NCI-H748 (cell line): ENCODE measurements around the gene CATSPER3.
A peak's percentile ranks its signal among the peaks of the same experiment; 100 is the strongest.

ENCODE experiments used
- DNase-seq: peaks from one replicate; lab custom pipeline; 2025; ENCODE audit not compliant: unreplicated experiment; lab: John Stamatoyannopoulos, UW

The CATSPER3 gene

DNA sequence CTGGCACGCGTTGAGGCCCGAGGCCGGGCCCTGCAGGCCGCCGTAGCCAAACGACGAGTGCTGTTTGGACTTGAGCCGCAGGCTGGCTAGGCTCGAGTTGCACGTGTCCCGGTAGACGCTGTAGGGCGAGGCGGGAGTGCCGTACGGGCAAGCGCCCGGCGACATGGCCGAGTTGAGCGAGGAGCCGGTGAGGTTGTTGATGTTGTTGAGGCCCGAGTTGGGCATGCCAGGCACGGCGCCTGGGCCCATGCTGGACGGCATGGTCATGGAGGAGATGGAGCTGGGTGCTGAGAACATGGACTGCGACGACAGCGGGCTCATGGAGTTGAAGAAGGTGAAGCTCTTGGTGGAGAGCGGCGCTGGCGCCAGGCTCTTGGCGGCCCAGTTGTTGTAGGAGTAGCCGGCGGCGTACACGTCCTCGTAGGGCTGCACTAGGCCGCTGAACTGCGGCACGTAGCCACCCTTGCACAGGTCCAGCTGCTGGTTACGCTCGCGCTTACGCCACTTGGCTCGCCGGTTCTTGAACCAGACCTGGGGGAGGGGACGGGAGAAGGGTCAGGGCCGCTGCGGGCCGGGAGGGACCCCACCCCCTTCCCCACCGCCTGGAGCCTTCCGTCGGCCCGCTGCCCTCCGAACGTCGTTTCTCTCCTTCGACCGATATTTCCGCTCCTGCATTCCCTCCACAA, 61.2 kb downstream of the CATSPER3 start:
- no peak for DNase-seq

DNA sequence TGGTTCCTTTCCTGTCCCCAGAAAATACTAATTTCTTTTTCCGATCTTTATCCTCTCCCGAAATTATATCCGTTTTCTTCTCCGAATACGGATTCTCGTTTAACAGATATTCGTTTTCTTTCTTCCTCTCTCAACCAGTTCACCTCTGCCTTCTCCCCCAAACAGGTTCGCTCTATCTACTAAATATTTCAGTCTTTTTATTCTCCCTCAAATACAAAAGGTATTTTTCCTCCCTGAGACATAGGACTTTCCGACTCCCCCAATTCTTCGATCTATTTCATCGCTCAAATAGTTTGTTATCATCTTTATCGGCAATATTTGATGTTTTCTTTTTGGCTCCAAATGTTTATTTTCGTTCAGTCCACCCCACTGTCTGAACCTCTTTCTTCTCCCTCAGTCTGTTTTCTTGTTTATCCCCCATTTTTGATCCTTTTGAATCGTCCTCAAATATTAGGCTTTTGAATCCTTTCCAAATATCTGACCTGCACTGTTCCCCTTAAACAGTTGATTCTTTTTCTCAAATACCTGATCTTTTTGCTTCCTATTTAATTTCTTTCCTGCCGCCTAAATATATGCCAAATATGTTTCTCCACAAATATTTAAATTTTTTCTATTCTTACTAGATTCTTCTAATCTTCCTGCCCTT, 61.9 kb downstream of the CATSPER3 start:
- no peak for DNase-seq

DNA sequence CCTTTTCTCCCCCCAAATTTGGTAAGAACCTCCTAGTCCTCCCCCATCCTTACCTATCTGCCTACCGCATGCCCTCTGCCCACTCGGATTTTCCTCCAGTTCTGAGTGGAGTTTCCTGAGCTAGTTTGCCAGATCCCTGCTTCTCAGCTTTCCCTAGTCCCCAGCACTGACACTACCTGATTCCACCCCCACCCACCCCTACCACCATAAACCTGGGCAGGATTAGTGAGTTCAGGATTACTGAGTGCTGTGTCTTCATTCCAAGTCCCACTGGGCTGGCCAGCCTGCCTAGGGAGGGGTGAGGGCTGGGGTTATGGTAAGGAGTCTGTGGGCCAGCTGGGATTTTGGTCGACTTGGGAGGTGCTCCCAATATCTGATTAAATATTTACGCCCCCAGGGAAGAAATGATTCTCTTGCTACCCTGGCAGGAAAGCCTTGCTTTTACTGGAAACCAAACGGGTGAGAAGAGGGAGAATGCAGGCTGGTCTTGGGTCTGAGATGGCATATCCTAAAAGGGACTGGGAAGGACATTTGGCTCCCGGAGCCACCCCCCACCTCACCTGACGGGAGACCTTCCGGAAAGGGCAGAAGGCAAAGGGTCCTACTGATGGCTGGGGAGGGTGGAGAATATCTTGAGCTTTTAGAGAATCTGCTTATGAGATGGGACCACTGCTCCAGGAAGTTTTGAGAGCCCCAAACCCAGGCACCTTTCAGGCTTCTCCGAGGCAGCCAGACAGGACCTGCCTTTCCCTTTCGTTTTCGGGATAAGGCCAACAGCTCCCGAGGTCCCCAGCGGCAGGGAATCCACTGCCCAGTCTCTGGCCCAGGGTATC, 62.6 kb downstream of the CATSPER3 start:
- DNase-seq = no peak

DNA sequence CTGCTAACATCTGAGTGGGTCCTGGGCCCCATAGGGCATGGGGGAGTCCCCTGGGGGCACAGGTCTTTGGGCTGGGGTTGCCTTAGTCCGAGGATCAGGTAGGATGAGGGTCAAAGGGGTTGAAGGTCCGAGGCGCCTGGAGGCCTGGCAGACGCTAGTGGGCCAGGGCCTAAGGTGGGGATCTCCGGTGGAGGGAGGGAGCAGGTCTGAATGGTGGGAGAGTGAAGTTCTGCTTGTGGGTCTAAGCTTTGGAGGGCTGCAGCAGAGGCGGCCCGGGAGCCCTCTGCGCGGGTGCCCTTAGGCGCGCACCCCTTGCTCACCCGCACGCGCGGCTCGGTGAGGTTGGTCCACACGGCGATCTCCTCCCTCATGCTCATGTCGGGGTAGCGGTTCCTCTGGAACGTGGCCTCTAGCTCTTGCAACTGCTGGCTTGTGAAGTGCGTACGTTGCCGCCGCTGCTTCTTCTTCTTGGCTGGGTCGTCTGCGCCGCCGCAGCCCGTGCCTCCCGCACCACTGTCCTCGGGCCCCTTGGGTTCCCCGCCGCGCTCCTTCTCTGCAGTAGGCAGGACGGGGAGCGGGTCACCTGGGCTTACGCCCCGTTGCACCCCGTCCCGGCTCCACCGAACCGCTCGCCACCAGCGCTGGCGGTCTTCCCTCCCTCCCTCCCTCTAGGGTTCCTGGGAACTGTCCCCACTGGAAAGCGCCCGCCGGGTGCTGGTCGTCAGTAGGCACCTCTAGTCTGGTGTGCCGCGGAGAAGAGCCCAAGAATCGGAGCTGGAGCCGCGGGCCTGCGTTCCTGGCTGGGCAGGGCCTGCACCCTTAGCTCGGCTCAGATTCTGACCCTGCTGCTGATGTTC, 63.5 kb downstream of the CATSPER3 start:
- no peak for DNase-seq

DNA sequence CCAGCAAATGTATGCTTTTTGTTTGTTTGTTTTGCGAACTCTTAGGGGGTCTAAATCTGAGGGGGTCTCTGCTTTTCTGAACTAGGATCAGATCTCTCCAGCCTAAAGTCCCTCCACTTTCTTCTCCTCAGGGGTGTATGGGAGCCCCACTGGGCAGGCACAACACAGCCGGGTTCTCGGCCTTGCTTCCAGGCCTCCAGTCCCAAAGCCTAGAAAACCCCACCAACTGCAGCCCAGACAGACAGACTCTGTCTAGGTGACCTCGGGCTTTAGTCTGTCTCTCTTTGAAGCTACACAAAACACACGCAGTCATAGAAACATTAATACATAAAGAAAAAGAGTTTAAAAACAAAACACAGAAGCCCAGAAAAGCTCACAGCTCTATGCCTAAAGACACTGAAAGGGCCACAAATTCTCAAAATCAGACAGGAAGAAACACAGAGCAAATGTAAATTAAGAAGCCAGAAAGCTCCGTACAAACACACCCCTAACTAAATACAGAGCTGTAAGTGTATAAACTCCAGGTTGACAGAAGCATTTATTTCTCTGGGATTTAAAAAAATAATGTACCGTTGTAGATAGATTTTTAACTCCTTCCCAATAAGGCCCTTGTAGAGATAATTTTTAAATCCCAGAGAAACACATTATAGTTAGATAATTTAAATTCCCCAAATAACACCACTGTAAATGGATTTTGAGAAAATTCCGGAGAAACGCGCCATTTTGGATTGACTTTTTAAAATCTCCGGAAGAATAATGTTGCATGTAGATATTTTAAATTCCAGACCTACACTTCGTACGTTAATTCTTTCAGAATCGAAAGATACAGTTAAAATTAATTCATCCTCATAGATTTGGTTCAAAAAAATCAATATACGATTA, 64.3 kb downstream of the CATSPER3 start:
- no peak for DNase-seq

DNA sequence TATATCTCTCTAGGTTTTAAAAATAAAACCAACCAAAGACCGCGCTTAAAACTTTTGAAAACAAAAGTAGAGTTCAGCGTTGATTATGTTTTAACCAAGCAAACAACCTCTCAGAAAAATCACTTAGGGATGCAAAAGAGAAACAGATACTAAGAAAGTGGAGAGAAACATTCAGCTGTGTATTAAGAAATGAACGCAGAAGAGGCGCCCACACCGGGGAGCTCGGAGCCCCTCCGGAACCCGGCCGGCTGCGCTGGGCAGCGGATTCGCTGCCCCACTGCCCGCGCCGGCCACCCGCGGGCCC, 64.9 kb downstream of the CATSPER3 start:
- no peak for DNase-seq

DNA sequence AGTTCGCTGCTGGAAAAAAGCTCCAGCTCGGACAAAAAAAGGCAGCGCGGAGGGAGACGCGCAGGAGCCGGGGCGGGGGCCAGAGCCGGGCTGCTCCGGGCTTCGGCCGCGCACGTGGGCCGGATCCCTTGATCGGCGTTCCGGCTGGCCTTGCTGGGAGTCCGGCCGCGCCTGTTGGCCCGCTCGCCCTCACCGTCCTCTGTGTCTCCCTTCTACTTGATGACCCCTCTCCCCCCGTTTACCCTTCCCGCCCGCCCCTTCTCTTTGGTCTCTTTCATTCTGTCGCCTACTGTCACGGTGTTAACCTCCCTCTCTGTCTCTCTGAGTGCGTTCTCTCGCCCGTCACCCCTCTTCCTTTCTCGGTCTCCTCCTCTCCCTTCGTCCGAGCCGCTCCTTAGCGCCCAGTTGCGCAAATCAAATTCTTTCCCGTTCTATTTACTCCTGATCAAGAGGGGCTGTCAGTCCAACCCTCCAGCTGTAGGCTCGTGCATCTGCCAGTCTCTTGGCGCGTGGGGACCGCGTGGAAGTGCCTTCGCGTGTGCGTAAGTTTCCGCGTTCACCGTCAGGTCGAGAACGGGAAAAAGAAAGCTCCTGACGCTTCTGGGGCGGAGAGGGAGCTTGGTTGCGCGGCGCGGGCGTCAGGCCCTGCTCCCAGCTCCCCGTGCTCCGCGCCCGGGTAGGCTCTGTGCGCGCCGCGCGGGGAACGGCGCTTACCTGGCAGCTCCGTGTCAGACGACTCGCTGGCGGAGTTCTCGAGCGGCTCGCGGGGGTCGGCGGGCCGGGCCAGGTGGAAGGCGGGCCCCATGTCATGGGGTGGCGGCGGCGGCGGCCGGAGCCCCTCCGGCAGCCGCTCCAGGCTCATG, 65.5 kb downstream of the CATSPER3 start:
- DNase-seq = peak; percentile 72

DNA sequence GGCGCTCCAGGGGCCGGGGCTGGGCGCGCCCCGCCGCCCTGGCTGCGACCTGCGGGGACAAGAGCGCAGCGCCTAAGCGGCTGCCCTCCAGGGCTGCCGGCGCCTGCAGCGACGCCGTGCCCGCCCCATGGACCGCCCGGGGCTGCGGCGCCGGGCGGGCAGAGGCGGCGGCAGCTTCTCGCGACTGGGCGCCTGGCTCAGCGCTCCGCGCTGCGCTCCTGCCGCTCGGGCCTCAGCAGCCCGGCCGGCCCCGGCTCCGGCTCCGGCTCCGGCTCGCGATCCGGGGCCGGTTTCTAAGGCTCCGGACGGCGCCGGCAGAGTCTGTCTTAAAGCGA, 66.2 kb downstream of the CATSPER3 start, which contains the start of gene PITX1:
PITX1 (minus strand) TSS at position 328 of the 335 bp plus-strand sequence. CDS start 347 bp downstream, outside the sequence.
- DNase-seq = no peak

DNA sequence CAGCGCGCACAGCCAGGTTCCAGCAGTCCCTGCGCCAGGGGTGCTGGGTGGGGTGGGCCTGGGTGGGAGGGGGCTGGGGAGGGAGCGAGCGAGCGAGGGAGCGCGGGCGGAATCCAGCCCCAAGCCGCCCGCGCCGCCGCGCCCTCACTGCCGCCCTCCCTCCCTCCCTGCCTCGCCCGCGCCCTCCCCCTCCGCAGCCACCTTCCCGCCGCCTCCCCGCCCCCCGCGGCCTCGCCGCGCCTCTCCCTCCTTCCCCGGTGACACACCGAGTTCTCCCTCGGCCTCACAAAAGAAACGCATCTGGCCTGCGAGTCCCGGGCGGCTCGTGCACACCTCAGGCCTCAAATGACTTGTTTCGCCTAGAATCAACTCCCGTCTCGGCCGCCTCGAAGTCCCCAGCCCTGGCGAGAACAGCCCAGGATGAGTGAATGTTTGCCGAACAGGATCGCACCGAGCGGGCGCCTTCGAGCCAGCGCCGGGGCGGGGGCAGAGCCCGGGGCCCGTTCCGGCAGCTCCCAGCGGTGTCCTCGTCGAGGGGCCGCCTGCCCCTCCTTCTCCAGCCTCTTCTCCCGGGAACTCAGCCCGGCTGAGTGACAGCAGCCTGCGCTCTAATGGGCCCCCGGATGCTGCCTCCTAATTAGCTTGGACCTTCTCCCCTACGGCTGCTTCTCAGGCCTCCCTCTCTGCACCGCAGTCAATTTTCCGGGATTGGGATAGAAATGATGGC, 66.7 kb downstream of the CATSPER3 start:
- DNase-seq = peak; percentile 82

DNA sequence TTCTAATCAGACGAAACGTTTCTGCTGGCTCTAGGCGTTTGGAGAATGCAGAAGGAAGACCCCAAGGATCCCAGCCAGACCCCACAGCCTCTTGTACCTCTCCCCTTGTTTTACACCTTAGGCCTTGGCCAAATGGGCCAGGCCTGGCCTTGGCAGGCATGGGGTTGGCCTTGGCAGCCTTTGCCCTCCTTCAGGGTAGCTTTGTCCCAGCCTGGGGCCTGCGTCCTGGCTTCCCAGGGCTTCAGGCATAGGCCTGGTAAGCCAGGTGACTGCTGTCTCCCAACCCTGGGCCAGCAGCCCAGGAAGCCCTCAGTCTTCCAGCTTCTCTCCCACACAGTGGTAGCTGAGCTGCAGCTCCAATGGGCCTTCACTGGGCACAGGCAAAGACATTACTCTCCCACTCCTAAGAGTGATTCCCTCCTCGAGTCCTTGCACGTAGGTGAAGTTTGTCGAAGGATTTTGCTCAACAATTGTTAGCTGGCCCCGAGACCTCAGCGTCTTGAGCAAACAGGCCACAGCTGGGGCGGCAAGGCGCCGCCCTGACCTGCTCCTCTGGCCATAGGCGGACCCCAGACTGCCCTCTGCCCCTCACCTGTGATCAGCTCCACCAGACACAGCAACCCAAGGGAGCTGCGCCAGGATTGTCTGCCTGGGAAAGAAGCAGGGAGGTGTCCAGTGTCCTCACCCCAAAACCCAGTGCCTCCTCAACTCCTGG, 67.4 kb downstream of the CATSPER3 start:
- DNase-seq = no peak

DNA sequence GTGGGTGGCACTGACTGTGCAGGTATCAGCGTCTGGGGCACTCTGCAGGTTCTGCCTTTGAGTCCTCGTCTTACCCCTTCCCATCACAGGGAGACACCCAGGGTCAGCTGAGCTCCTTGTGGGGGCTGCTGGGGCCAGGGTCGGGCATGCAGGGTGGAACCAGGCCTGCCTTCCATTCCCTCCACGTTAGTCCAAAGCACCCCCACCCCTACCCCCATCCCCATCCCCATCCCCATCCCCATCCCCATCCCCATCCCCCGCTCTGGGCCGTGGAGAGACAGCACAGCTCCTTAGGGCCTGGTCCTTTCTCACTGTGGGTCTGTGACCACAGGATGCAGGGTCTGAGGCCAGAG, 67.9 kb downstream of the CATSPER3 start:
- no peak for DNase-seq

DNA sequence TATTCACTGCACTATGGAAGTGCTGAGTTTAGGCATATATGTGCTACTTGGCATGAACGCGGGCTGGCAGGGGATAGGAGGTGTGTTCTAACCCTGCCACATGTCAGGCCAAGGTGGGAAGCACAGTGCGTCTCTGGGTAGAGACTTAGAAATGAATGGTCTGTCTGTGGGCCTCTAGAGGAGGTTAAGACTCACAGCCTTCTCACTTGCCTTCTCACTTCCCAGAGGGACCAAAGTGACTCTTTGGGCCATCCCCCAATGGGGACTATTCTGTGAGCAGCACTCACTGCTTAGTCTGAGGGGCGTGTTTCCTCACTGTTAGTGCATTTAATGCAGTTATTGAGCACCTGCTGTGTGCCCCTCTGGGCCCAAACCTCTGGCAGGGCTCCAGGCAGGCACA, 68.7 kb downstream of the CATSPER3 start:
- no peak for DNase-seq

DNA sequence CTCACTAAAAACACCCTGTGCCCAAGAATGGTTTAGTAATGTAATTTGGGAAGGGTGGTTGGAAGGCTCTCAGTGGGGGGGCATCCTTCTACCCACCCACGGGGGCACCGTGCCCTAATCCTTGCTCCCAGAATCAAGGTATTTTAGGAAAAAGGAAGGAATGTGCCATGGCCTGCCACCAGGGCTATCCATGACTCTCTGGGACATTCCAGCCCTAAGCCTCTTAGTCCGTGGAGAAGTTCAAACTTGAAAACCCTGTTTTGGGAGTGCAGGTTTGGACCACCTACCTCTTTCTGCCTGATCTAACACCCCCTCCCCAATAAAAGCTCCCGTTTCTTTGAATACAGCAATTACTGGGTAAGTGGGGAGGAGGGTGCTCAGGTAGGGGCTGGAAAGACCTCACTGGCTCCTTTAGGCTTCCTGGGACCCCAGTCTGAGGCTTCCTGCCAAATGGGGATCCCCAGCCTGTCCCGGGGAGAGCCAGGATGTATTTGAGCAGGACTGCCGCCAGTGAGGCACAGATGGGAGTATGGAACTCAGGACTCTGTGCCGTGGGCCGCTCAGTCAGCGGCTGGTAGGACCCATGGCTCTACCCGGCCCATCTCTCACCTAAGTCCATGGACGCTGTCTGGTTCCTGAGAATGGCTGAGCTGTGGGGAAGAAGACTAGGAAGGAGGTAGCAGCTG, 70.0 kb downstream of the CATSPER3 start:
- no peak for DNase-seq

DNA sequence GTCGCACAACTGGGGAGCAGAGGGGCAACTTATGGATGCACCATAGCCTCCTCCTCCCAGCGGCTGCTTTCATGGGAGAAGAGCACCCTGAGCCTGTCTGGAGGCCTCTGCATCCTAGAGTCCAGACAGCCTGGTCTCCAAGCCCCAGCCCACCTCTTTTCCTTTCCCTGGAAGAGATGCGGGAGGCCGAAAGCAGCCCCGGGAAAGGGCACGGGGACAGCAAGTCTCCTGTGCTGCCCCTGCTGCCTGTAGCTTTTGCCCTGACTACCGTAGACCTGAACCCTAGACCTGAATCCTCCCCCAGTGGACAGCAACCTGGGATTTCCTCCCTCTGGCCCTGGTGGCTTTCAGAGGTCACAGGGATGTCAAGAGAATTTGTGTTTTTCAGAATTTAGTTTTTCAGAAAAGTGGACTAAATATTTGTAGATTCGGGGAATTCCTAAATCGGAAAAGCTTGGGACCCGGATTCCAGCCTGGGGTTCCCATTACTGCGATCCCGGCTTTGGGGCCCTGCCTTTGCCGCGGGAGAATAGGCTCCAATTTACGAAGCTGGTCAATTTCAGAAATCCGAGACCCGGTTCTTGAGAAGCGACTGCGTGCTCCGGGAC, 70.6 kb downstream of the CATSPER3 start:
- no peak for DNase-seq

DNA sequence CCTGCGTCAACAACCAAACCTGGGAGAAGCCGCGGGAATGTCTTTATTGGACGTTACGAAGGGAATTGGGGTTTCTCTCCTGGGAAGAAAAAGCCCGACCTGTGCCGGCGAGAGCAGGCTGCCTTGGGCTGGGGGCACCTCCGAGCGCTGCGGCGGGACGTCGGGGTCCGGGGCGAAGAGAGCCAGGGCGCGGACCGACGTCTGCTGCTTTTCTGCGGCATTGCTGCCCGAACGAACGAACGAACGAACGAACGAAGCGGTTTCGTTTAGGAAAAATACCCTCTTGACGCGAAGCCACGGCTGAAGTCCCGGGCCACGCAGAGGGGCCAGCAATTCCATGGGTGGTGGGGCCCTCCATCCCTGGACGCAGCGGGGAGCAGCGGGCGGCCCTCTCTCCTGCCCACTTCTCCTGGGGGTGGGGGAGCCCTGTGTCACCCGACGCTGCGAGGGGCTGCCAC, 71.1 kb downstream of the CATSPER3 start:
- DNase-seq = no peak

DNA sequence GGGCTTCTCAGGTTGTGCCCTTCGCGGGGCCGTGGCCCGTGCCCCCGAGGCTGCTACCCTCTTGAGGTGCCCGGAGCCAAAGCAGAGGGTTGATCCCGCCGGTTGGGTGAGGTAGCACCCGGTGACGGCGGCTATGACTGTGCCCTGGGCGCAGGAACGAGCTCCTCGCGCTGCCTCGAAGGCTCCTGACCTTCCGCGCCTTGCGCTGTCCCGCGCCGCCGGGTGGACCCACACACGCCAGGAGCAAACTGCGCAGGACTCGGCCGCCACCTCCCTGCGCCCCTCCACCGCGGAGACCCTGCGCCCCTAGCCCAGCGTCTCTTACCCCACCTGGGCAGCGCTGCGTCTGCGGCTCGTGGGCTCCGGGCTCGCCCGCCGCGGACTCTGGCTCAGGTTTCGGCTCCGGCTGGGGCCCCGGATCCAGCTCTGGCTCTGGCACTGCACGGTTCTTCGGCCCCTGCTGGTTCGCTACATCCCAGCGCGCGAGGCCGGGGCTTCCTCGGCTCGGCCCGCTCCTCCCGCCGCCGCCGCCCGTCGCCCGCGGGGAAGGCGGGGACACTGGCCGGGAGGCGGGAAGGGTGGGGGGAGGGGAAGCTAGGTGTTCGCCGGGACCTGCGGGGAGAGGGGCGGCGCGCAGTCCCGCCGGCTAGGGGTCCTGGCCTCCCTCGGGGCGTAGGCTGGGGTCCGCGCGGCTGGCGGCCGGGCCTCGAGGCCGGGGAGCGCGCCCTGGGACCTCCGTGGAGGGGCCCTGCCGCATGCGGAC, 71.7 kb downstream of the CATSPER3 start:
- DNase-seq = peak; percentile 45

DNA sequence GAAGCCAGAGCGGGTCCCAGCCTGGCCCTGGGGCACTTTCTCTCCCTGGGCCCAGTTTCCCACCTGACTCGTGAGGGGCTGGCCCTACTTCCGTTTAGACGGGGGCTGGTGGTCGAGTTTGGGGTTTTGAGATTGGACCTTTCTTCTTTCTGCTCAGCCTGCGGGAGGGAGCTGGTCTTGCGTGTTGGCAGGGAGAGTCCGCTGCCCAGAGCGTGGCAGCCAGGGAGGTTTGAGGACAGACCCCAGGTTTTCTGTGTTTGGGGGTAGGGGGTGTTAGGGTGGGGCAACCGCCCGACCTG, 72.3 kb downstream of the CATSPER3 start:
- no peak for DNase-seq
